Measurements from ENCODE around the gene SLMAP.

GRCh38 chr3:57942388-57942787, 186.3 kb downstream of the SLMAP start:
- TF ChIP-seq CTCF (IDR thresholded peaks at IDR 0.05) (no peak), POLR2A (IDR thresholded peaks at IDR 0.05) (no peak)

Data from breast epithelium (tissue), 3 donors.